Measurements from ENCODE around the gene NCAPG2.
"Not testable (repeated sequence)": the region's sequence is repeated elsewhere in the genome, so short reads cannot be mapped to it uniquely, and the experiment has no call there.

NCAPG2 gene

GRCh38 chr7:158633055-158633956, 71.3 kb downstream of the NCAPG2 start:
- DNase-seq (ENCODE audit: low read depth), result no peak

- DNase-seq (ENCODE audit: low read depth), result no peak
These were observed 72.9 kb downstream of the NCAPG2 start for GRCh38 chr7:158631574-158632195.

- DNase-seq (ENCODE audit: low read depth), result not testable (repeated sequence)
These were observed 78.3 kb downstream of the NCAPG2 start for GRCh38 chr7:158626289-158626688.

- DNase-seq (ENCODE audit: low read depth), result no peak
These were observed 81.4 kb downstream of the NCAPG2 start for GRCh38 chr7:158623241-158623640.

- DNase-seq (ENCODE audit: low read depth), result no peak
These were observed 83.7 kb downstream of the NCAPG2 start for GRCh38 chr7:158620839-158621441.

GRCh38 chr7:158620418-158620817, 84.2 kb downstream of the NCAPG2 start:
- no peak for DNase-seq (ENCODE audit: low read depth)

GRCh38 chr7:158618745-158619140, 85.9 kb downstream of the NCAPG2 start:
- no peak for DNase-seq (ENCODE audit: low read depth)

GRCh38 chr7:158617737-158618128, 86.9 kb downstream of the NCAPG2 start:
- DNase-seq (ENCODE audit: low read depth), result no peak

- no peak for DNase-seq (ENCODE audit: low read depth)
These were observed 88.6 kb downstream of the NCAPG2 start for GRCh38 chr7:158616050-158616449.

GRCh38 chr7:158614700-158615099, 89.9 kb downstream of the NCAPG2 start:
- DNase-seq (ENCODE audit: low read depth), result no peak

- no peak for DNase-seq (ENCODE audit: low read depth)
These were observed 91.1 kb downstream of the NCAPG2 start for GRCh38 chr7:158613481-158613880.

- no peak for DNase-seq (ENCODE audit: low read depth)
These were observed 92.1 kb downstream of the NCAPG2 start for GRCh38 chr7:158612546-158612945.

- no peak for DNase-seq (ENCODE audit: low read depth)
These were observed 93.1 kb downstream of the NCAPG2 start for GRCh38 chr7:158611541-158611940.

GRCh38 chr7:158609313-158609974, 95.2 kb downstream of the NCAPG2 start:
- DNase-seq (ENCODE audit: low read depth), result no peak

- DNase-seq (ENCODE audit: low read depth), result no peak
These were observed 97.0 kb downstream of the NCAPG2 start for GRCh38 chr7:158607563-158607962.

- no peak for DNase-seq (ENCODE audit: low read depth)
These were observed 97.8 kb downstream of the NCAPG2 start for GRCh38 chr7:158606671-158607424.

- no peak for DNase-seq (ENCODE audit: low read depth)
These were observed 98.5 kb downstream of the NCAPG2 start for GRCh38 chr7:158606129-158606528.

GRCh38 chr7:158603773-158604755, 100.5 kb downstream of the NCAPG2 start:
- DNase-seq (ENCODE audit: low read depth), result no peak

- no peak for DNase-seq (ENCODE audit: low read depth)
These were observed 101.5 kb downstream of the NCAPG2 start for GRCh38 chr7:158602905-158603772.

- DNase-seq (ENCODE audit: low read depth), result no peak
These were observed 102.6 kb downstream of the NCAPG2 start for GRCh38 chr7:158602041-158602440.

Data from T-helper 22 cell (primary cell).